GM08714 (cell line): Measurements from ENCODE around the gene ENKUR.

Experiments
- H3K4me3 ChIP-seq: fragments of 200-500 bp; sonication (Bioruptor generic); 2 replicates; pipeline ENCODE4 v1.5.1; 2014; ENCODE audit warnings: mild to moderate bottlenecking, low read length, inconsistent platforms
- ZNF274 ChIP-seq: IDR thresholded peaks from 2 replicates; pipeline ENCODE4 v1.6.1; 2012; ENCODE audit warnings: mild to moderate bottlenecking, low read depth, low read length

The ENKUR gene, protein sequence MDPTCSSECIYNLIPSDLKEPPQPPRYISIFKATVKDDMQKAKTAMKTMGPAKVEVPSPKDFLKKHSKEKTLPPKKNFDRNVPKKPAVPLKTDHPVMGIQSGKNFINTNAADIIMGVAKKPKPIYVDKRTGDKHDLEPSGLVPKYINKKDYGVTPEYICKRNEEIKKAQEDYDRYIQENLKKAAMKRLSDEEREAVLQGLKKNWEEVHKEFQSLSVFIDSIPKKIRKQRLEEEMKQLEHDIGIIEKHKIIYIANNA

DNA sequence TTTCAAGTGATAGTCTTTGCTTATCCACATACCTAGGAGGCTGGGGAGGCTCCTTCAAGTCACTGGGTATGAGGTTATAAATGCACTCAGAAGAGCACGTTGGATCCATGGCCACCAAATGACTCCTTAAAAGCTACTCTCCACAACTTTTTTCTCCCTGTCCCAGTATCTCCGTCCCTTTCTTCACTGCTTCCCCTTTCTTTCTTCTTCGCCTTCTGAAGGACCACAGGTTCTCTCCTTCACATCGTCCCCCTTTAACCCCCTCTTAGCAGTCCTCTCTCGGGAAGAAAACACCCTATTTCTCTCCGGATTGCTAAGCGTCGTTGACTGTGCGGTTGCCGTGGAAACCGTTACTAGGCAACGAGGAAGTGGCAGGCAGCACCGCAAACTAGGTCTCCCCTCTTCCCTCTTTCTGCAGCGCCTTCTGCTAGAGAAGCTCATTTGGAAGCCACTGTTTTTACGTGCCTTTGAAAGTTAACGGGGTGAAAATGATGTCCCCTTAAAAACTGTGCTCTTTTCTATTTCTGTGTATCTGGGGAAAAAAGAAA is at the start of gene ENKUR:
TSS of gene ENKUR (minus strand) at position 331 of the 548 bp plus-strand sequence. CDS start at position 109, 222 bp downstream.
- H3K4me3 ChIP-seq: peak within 1 kb of the TSS; percentile 76
- TF ChIP-seq ZNF274: no peak

DNA sequence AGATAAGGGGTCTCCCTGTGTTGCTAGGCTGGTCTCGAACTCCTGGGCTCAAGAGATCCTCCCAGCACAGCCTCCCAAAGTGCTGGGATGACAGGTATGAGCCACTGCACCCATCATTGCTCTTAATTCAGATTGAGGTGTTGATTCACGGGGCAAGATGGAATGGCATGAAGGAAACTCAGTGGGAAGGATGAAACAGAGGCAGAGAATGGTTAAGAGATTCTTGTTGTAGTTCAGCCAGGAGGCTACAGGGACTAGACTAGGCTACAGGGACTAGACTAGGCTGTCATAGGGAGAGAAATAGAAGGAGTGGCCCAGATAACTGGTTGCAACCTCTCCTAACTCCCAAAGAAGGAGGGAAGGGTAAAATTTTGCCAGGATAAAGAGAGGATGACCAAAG is 48.4 kb upstream of the ENKUR start:
- TF ChIP-seq ZNF274: no peak
- no peak overlapping the region for H3K4me3 ChIP-seq

DNA sequence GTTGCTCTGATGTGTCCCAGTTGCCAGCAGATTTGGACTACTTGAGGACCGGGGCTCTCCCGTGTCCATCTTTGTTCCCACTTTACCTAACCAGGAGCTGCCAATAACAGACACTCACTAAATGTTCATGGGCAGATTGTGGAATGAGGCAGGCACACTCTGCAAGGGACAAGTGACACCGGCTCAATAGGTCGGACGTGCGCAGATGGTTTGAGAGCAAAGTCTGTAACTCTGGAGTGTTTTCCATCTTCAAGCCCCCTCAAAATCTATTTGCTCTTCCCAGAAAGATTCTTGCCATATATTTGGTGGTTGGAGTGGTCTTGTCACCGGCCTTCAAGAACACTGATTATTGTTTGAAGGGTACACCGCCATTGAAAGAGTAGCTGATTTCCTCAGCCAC is 47.7 kb upstream of the ENKUR start:
- TF ChIP-seq ZNF274: no peak

DNA sequence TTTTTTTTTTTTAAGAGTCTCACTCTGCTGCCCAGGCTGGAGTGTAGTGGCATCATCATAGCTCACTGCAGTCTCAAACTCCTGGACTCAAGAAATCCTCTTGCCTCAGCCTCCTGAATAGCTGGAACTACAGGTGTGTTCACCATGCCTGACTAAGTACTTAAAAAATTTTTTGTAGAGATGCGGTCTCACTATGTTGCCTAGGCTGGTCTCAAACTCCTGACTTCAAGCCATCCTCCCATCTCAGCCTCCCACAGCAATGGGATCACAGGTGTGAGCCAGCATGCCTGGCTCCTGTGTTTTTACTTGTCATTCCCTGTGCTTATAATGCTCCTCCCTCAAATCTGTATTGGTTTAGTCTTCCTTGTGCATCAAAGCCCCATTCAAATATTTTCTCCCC is 47.2 kb upstream of the ENKUR start:
- TF ChIP-seq ZNF274: no peak
- no peak overlapping the region for H3K4me3 ChIP-seq

More for the DNA sequence above, 47.7 kb upstream of the ENKUR start:
- no peak overlapping the region for H3K4me3 ChIP-seq

DNA sequence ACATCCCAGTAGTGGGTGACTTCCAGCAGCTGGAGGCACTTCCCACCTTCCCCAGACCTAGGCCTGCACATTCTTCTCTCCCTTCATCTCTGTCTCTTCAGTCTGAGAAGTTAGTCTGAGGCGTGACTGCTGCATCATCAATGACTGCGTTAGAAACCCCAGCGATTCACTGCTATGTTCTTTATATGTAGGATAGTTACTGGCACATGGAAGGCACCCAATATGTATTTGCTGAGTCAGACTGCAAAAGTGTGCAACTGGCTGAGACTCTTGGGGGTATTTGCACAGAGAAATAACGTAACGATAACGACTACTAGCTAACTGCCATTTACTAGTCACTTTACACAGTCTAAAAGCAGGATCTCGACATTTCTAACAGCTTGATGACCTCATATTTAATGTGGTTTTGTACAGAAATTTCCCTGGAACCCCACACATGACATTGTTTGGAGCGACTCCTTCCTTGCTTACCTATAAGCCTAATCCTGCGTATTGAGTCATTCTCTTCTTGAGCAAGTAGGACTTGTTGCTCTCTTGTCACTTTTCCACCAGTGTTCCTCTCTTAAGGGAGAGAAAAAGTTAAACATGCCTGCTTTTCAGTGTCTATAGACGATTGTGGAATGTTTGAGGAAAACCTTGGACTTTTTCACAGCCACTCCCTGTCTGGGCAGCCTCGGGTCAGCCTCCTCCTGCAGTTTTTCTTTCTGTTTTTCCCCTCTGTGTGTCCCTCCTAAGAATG is 45.9 kb upstream of the ENKUR start:
- no peak overlapping the region for H3K4me3 ChIP-seq
- no peak for TF ChIP-seq ZNF274

DNA sequence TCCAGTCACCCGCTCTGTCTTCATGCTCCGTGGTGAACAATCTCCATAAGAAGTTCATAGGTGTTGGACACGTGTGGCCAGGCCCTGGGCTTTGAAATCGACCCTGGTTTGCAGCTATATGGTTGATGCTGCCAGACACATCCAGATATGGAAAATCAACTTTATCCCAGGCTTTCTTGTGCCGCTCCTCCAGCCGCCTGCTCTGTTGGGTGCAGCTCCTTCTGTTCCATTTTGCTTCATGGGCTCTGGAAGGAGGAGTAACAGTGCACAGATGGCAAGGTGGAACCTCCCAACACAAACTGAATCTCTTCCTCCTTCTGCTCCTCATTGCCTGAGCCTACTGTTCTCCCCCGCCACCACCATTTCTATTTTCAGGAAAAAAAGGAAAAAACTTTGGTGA is 45.2 kb upstream of the ENKUR start:
- no peak for TF ChIP-seq ZNF274
- H3K4me3 ChIP-seq: no peak overlapping the region

DNA sequence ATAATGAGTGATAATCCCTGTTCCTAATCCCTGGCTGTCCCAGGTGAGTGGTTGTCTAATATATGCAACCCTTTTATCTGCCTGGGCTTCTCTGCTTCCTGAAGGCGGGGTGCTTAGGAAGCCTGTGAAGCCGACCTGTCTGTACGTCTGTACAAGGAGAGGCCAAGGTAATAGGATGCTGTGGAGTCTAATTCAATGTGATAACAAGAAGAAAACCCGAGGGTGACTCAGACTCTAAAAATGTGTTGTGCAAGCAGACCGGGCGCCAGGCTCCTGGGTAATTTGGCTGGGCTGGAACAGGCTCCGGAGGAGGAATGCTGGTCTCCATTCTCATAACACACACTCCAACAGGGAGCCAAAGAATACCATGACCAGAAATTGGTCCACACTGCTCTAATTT is 44.0 kb upstream of the ENKUR start:
- TF ChIP-seq ZNF274: no peak

DNA sequence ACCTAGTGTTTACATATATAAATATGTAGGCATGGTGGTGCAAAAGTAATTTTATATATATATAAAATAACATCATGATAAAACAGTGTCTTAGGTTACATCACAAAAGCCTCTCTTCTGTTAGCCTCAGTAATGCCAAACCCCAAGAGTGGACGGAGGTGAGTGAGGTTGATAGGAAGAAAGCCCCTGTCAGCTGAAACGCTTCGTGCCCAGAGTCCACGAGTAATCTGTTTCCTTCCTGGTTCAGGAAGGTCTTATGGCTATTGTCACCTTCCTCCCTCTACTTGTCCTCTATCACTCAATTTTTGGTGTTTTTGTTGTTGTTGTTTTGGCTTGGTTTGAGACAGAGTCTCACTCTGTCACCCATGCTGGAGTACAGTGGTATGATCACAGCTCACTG is 41.9 kb upstream of the ENKUR start:
- no peak overlapping the region for H3K4me3 ChIP-seq
- no peak for TF ChIP-seq ZNF274

More for the DNA sequence above, 44.0 kb upstream of the ENKUR start:
- no peak overlapping the region for H3K4me3 ChIP-seq

DNA sequence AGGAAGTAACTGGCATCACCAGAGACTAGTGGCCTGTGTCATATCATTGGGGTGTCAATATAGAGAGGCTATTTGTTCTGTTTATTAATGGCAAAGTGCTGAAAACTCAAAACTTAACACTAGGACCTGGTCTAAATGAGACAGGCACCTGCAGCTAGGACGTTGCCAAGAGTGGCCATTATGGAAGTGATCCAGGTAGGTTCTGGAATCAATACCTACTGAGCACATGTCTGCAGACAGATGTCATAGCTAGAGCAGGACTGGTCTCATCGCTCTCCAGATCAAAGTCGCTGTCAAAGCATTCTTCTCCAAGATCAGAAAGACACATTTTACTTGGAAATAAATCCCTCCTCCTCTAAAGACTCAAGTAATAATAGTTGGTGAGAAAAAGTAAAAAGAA is 40.8 kb upstream of the ENKUR start:
- no peak for TF ChIP-seq ZNF274

DNA sequence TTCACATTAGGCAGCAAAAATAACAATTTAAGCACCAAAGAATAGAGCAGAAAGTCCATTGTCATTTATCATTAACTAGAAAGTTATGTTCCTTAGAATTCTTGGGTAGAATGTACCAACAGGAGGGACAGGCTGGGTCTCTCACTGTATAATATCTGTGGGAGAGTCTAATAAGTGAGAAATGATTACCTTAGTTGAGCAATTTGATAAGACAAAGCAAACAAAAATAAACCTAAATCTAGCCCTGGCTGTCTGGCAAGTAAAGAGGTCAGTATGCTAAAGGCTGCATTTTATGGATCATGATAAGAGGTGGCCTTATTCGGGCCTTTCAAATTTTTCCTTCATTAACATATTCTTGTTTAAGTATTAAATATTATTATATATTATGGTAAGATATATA is 36.1 kb upstream of the ENKUR start:
- no peak overlapping the region for H3K4me3 ChIP-seq
- TF ChIP-seq ZNF274: no peak

More for the DNA sequence above, 40.8 kb upstream of the ENKUR start:
- H3K4me3 ChIP-seq: no peak overlapping the region

DNA sequence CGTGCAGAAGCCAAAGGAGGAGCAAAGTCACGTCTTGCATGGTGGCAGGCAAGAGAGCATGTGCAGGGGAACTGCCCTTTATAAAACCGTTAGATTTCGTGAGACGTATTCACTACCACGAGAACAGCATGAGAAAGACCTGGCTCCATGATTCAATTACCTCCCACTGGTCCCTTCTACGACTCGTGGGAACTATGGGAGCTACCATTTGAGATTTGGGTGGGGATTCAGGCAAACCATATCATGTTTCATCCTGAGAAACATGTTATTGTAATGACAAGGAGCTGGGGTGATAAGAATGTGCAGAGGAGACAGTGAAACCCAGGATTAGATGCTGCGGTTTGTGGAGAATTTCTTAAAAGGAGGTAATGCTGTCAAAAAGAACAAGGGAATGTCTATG is 34.4 kb upstream of the ENKUR start:
- no peak for TF ChIP-seq ZNF274
- H3K4me3 ChIP-seq: no peak overlapping the region

DNA sequence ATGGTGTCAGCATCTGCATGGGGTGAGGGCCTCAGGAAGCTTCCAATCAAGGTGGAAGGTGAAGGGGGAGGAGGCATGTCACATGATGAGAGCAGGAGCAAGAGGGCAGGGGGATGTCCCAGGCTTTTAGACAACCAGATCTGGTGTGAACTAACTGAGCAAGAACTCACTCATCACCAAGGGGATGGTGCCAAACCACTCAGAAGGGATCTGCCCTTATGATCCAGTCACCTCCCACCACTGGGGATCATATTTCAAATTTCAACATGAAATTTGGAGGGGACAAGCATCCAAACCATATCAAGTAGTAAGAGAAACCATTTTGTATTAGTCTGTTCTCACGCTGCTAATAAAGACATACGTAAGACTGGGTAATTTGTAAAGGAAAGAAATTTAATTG is 34.0 kb upstream of the ENKUR start:
- TF ChIP-seq ZNF274: no peak

DNA sequence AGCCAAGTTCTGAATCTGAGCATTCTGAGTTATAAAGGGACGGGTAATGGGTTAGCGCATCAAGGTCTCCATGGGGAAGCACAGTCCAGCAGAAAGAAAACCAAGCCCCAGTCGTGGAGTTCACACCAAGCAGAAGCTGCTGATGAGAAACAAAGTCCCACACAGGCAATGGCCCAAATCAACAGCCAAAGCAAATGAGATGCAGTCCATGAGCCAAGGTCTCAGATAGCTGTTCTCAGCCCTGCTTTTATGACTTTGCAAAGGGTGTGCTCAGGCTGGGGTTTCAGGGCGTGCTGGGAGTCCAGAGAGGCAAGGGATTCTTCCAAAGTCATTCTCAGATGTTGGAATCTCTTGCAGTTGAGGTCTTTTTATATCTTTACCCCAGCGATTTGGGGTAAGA is 32.5 kb upstream of the ENKUR start:
- no peak overlapping the region for H3K4me3 ChIP-seq
- no peak for TF ChIP-seq ZNF274

More for the DNA sequence above, 34.0 kb upstream of the ENKUR start:
- H3K4me3 ChIP-seq: no peak overlapping the region

DNA sequence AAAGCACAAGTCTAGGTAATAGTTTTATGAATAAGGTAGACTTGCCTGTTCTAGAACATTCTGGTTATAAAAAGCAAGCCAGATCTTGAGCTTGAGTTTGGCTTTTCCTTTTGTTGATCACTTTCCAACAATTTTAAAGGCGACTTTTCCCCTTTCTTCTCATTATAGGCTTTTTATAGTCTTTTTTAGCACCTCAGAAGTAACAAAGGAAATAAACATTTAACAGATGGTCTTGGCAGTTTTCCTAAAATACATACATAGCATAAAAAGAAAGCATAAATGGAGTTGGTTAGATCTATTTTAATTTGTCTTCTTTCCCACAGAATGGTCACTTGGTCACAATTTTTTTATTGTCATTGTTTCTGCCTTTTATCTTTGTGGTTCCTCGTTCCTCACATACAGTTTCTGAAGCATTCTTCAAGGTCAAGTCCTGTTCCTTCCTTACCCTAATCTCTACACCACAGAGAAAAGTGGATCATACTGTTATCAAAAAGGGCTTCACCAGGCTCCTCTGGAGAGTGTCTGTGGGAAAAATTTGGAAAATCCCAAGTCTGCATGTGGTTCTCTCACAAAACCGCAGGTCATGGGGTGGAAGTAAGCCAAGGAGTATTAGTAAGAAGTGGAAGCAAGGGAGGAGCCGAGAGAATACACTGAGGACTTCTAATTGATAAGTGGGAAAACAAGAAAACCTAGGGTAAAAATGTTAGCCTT is 31.8 kb upstream of the ENKUR start:
- H3K4me3 ChIP-seq: no peak overlapping the region
- no peak for TF ChIP-seq ZNF274
